GM23338 (cell line): ENCODE measurements around the gene LETMD1. TPM values are rescaled to one million over a fixed set of nuclear protein-coding genes. Genes with fewer than 3 reads are reported as not detected.

Experiments
- ATAC-seq: fragments of 200-7000 bp; cut with Tn5 transposase; 3 replicates; pipeline ENCODE4 v1.9.1; 2020
- DNase-seq: peaks from one replicate; pipeline ENCODE4 v3.0.0-alpha.2; 2015; ENCODE audit warnings: low spot score
- H2AFZ ChIP-seq: fragments of 200-600 bp; sonication (generic); 2 replicates; pipeline ENCODE4 v1.8.0; 2016; ENCODE audit warnings: antibody characterized with exemption, mild to moderate bottlenecking, moderate library complexity
- H3F3A ChIP-seq: fragments of 200-600 bp; sonication (generic); replicated peaks from 2 replicates; pipeline ENCODE4 v1.8.0; 2017; ENCODE audit warnings: antibody characterized with exemption, mixed run types, low read depth
- H3K27ac ChIP-seq: fragments of 200-600 bp; sonication (generic); 2 replicates; pipeline ENCODE4 v1.6.1; 2016; ENCODE audit warnings: low read depth
- H3K27me3 ChIP-seq: fragments of 200-600 bp; sonication (generic); 2 replicates; pipeline ENCODE4 v1.8.0; 2016; ENCODE audit warnings: mild to moderate bottlenecking, mixed run types, moderate library complexity; ENCODE audit not compliant: insufficient read depth
- H3K36me3 ChIP-seq: fragments of 200-600 bp; sonication (generic); 2 replicates; pipeline ENCODE4 v1.8.0; 2016; ENCODE audit warnings: mild to moderate bottlenecking; ENCODE audit not compliant: insufficient read depth
- H3K4me1 ChIP-seq: fragments of 200-600 bp; sonication (generic); 2 replicates; pipeline ENCODE4 v1.8.0; 2016; ENCODE audit warnings: mild to moderate bottlenecking, moderate library complexity; ENCODE audit not compliant: insufficient read depth
- H3K4me2 ChIP-seq: fragments of 200-600 bp; sonication (generic); 2 replicates; pipeline ENCODE4 v1.7.1; 2017; ENCODE audit warnings: mixed run types
- H3K4me3 ChIP-seq: fragments of 200-600 bp; sonication (generic); 2 replicates; pipeline ENCODE4 v1.6.1; 2016; ENCODE audit warnings: mixed run types
- H3K79me2 ChIP-seq: fragments of 200-600 bp; sonication (generic); replicated peaks from 2 replicates; pipeline ENCODE4 v1.8.0; 2017; ENCODE audit warnings: mild to moderate bottlenecking; ENCODE audit not compliant: insufficient read depth
- H3K9me2 ChIP-seq: fragments of 200-600 bp; sonication (generic); 2 replicates; pipeline ENCODE4 v1.8.0; 2017; ENCODE audit not compliant: insufficient read depth
- H4K20me1 ChIP-seq: fragments of 200-600 bp; sonication (generic); replicated peaks from 2 replicates; pipeline ENCODE4 v1.8.0; 2017; ENCODE audit warnings: mild to moderate bottlenecking; ENCODE audit not compliant: insufficient read depth
- H3K27ac Mint-ChIP-seq: 2 replicates; pipeline ENCODE4 v1.8.0; 2020; ENCODE audit warnings: inconsistent platforms, mild to moderate bottlenecking, moderate library complexity, mixed read lengths
- H3K27me3 Mint-ChIP-seq: 3 replicates; pipeline ENCODE4 v1.8.0; 2022; ENCODE audit warnings: low read depth, mild to moderate bottlenecking, moderate library complexity, mixed read lengths, inconsistent platforms; ENCODE audit not compliant: insufficient read depth, poor library complexity
- H3K36me3 Mint-ChIP-seq: 3 replicates; pipeline ENCODE4 v1.8.0; 2021; ENCODE audit warnings: low read depth, mild to moderate bottlenecking, inconsistent platforms, moderate library complexity, mixed read lengths
- H3K4me1 Mint-ChIP-seq: 3 replicates; pipeline ENCODE4 v1.8.0; 2020; ENCODE audit warnings: mild to moderate bottlenecking, inconsistent platforms, mixed read lengths
- H3K4me3 Mint-ChIP-seq: 3 replicates; pipeline ENCODE4 v1.8.0; 2021; ENCODE audit warnings: moderate library complexity, mild to moderate bottlenecking, inconsistent platforms, mixed read lengths
- H3K9me3 Mint-ChIP-seq: 3 replicates; pipeline ENCODE4 v1.8.0; 2020; ENCODE audit warnings: moderate library complexity, mild to moderate bottlenecking, inconsistent platforms, mixed read lengths
- CREB1 ChIP-seq: fragments of 250-450 bp; sonication (Bioruptor Pico); IDR thresholded peaks from 2 replicates; pipeline ENCODE4 v1.5.0; 2020; ENCODE audit warnings: low read depth, mild to moderate bottlenecking, moderate library complexity
- EZH2 ChIP-seq: fragments of 200-600 bp; sonication (generic); IDR thresholded peaks from one replicate; pipeline ENCODE4 v1.8.0; 2017; ENCODE audit warnings: antibody characterized with exemption, mild to moderate bottlenecking, low read depth; ENCODE audit not compliant: unreplicated experiment
- EZH2phosphoT487 ChIP-seq: fragments of 200-600 bp; sonication (generic); IDR thresholded peaks from one replicate; pipeline ENCODE4 v1.8.1; 2018; ENCODE audit warnings: antibody characterized with exemption; ENCODE audit not compliant: unreplicated experiment
- JUNB ChIP-seq: IDR thresholded peaks from one replicate; pipeline ENCODE4 v1.6.1; 2016; ENCODE audit warnings: antibody characterized with exemption; ENCODE audit not compliant: unreplicated experiment
- NANOG ChIP-seq: IDR thresholded peaks from 2 replicates; pipeline ENCODE4 v1.6.1; 2016; ENCODE audit warnings: antibody characterized with exemption, borderline replicate concordance
- POLR2AphosphoS5 ChIP-seq: IDR thresholded peaks from 2 replicates; pipeline ENCODE4 v1.6.1; 2016; ENCODE audit warnings: antibody characterized with exemption, low read depth
- STAT1 ChIP-seq: IDR thresholded peaks from one replicate; pipeline ENCODE4 v1.6.1; 2016; ENCODE audit warnings: antibody characterized with exemption; ENCODE audit not compliant: unreplicated experiment
- ZNF114 ChIP-seq: fragments of 250-450 bp; sonication (Bioruptor Pico); IDR thresholded peaks from 2 replicates; pipeline ENCODE4 v1.5.0; 2020; ENCODE audit warnings: mild to moderate bottlenecking, moderate library complexity
- ZNF331 ChIP-seq: fragments of 250-450 bp; sonication (Bioruptor Pico); IDR thresholded peaks from 2 replicates; pipeline ENCODE4 v1.5.0; 2020; ENCODE audit warnings: low read depth, mild to moderate bottlenecking, moderate library complexity
- polyA plus RNA-seq: library from polyadenylated mRNA; unstranded; fragments of >200 nt; fragmentation: Nextera tagmentation; extraction: Ambion mirVana; gene quantifications from 2 replicates; pipeline ENCODE4 v1.2.1, GENCODE V29; 2016
- total RNA-seq: library from RNA; depleted of rRNA; stranded (reverse); fragments of >200 nt; shearing (Covaris generic); gene quantifications from 2 replicates; pipeline ENCODE4 v1.2.3, GENCODE V29; 2014
- TF ChIP-seq, protein P1 (sequence below), 2 experiments: fragments of 200-600 bp in 1 of 2; sonication (generic) in 1 of 2; conservative IDR thresholded peaks; 2 replicates each; pipeline versions ENCODE4 v1.5.1 to v1.6.1; 2016 to 2017; ENCODE audit warnings: antibody characterized with exemption in 2 of 2, low read depth in 2 of 2, mild to moderate bottlenecking in 2 of 2, moderate library complexity in 1 of 2
- TF ChIP-seq, protein P2 (sequence below): fragments of 250-450 bp; sonication (Bioruptor Pico); IDR thresholded peaks from 2 replicates; pipeline ENCODE4 v1.5.0; 2020; ENCODE audit warnings: mild to moderate bottlenecking, moderate library complexity

LETMD1 gene
- total and polyA plus RNA-seq, 2 experiments from 2014 or later, result 15.7 to 29.9 TPM

- TF ChIP-seq, protein P1, sequence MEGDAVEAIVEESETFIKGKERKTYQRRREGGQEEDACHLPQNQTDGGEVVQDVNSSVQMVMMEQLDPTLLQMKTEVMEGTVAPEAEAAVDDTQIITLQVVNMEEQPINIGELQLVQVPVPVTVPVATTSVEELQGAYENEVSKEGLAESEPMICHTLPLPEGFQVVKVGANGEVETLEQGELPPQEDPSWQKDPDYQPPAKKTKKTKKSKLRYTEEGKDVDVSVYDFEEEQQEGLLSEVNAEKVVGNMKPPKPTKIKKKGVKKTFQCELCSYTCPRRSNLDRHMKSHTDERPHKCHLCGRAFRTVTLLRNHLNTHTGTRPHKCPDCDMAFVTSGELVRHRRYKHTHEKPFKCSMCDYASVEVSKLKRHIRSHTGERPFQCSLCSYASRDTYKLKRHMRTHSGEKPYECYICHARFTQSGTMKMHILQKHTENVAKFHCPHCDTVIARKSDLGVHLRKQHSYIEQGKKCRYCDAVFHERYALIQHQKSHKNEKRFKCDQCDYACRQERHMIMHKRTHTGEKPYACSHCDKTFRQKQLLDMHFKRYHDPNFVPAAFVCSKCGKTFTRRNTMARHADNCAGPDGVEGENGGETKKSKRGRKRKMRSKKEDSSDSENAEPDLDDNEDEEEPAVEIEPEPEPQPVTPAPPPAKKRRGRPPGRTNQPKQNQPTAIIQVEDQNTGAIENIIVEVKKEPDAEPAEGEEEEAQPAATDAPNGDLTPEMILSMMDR (conservative IDR thresholded peaks at IDR 0.05; ENCODE audit: low read depth in 2 of 2), result no peak
Observed at GRCh38 chr12:50999093-50999492, 49.0 kb upstream of the LETMD1 start (continued).

- no peak overlapping the region for H2AFZ ChIP-seq
- peaks cover 14% of the 10 kb centered on the region for H3K36me3 ChIP-seq
- no peak overlapping the region for H3K4me2 ChIP-seq
- no peaks in the 10 kb centered on the region for H4K20me1 ChIP-seq
- no peak for TF ChIP-seq STAT1
- TF ChIP-seq CREB1 (CRISPR knock-in tag), result no peak
- TF ChIP-seq ZNF114, result no peak
- TF ChIP-seq, protein P2, sequence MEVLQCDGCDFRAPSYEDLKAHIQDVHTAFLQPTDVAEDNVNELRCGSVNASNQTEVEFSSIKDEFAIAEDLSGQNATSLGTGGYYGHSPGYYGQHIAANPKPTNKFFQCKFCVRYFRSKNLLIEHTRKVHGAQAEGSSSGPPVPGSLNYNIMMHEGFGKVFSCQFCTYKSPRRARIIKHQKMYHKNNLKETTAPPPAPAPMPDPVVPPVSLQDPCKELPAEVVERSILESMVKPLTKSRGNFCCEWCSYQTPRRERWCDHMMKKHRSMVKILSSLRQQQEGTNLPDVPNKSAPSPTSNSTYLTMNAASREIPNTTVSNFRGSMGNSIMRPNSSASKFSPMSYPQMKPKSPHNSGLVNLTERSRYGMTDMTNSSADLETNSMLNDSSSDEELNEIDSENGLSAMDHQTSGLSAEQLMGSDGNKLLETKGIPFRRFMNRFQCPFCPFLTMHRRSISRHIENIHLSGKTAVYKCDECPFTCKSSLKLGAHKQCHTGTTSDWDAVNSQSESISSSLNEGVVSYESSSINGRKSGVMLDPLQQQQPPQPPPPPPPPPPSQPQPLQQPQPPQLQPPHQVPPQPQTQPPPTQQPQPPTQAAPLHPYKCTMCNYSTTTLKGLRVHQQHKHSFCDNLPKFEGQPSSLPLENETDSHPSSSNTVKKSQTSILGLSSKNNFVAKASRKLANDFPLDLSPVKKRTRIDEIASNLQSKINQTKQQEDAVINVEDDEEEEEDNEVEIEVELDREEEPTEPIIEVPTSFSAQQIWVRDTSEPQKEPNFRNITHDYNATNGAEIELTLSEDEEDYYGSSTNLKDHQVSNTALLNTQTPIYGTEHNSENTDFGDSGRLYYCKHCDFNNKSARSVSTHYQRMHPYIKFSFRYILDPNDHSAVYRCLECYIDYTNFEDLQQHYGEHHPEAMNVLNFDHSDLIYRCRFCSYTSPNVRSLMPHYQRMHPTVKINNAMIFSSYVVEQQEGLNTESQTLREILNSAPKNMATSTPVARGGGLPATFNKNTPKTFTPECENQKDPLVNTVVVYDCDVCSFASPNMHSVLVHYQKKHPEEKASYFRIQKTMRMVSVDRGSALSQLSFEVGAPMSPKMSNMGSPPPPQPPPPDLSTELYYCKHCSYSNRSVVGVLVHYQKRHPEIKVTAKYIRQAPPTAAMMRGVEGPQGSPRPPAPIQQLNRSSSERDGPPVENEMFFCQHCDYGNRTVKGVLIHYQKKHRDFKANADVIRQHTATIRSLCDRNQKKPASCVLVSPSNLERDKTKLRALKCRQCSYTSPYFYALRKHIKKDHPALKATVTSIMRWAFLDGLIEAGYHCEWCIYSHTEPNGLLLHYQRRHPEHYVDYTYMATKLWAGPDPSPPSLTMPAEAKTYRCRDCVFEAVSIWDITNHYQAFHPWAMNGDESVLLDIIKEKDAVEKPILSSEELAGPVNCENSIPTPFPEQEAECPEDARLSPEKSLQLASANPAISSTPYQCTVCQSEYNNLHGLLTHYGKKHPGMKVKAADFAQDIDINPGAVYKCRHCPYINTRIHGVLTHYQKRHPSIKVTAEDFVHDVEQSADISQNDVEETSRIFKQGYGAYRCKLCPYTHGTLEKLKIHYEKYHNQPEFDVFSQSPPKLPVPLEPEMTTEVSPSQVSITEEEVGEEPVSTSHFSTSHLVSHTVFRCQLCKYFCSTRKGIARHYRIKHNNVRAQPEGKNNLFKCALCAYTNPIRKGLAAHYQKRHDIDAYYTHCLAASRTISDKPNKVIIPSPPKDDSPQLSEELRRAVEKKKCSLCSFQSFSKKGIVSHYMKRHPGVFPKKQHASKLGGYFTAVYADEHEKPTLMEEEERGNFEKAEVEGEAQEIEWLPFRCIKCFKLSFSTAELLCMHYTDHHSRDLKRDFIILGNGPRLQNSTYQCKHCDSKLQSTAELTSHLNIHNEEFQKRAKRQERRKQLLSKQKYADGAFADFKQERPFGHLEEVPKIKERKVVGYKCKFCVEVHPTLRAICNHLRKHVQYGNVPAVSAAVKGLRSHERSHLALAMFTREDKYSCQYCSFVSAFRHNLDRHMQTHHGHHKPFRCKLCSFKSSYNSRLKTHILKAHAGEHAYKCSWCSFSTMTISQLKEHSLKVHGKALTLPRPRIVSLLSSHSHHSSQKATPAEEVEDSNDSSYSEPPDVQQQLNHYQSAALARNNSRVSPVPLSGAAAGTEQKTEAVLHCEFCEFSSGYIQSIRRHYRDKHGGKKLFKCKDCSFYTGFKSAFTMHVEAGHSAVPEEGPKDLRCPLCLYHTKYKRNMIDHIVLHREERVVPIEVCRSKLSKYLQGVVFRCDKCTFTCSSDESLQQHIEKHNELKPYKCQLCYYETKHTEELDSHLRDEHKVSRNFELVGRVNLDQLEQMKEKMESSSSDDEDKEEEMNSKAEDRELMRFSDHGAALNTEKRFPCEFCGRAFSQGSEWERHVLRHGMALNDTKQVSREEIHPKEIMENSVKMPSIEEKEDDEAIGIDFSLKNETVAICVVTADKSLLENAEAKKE (CRISPR knock-in tag), result no peak
- no peak for TF ChIP-seq EZH2
- TF ChIP-seq EZH2phosphoT487, result no peak
- no peak for TF ChIP-seq ZNF331 (CRISPR knock-in tag)
- TF ChIP-seq POLR2AphosphoS5, result no peak
- TF ChIP-seq, protein P1 (conservative IDR thresholded peaks at IDR 0.05; ENCODE audit: low read depth in 2 of 2), result no peak
- no peak for TF ChIP-seq JUNB
- no peak for TF ChIP-seq NANOG
- H3K9me3 Mint-ChIP-seq, result no peaks in the 10 kb centered on the region
- no peak for DNase-seq
- H3K36me3 Mint-ChIP-seq, result peaks cover 38% of the 10 kb centered on the region
- peaks cover 4% of the 10 kb centered on the region for H3K27me3 Mint-ChIP-seq
- H3K9me2 ChIP-seq, result no peaks in the 10 kb centered on the region
- ATAC-seq, result no peak
- no peak overlapping the region for H3K27ac Mint-ChIP-seq
- H3K27ac ChIP-seq, result no peak overlapping the region
- no peaks in the 10 kb centered on the region for H3K27me3 ChIP-seq
- no peaks in the 10 kb centered on the region for H3F3A ChIP-seq
- H3K4me1 Mint-ChIP-seq, result peaks cover 9% of the 10 kb centered on the region
- no peak overlapping the region for H3K4me3 ChIP-seq
- H3K4me1 ChIP-seq, result 0 out of 2 replicates have a peak, but pooled peaks cover 2% of the 10 kb centered on the region
- H3K4me3 Mint-ChIP-seq, result no peak overlapping the region
- peaks cover 3% of the 10 kb centered on the region; the same call in 1 of the 2 replicates for H3K79me2 ChIP-seq
Observed at GRCh38 chr12:51000245-51000644, 47.9 kb upstream of the LETMD1 start.
